HG03025 (cell line): Measurements from ENCODE around the gene CASP10.
"Not testable (repeated sequence)": the region's sequence is repeated elsewhere in the genome, so short reads cannot be mapped to it uniquely, and the experiment has no call there.

ENCODE experiments used
- ATAC-seq: cut with Tn5 transposase; IDR thresholded peaks from one replicate; pipeline ENCODE4 v1.9.1; 2021; ENCODE audit warnings: mild to moderate bottlenecking, moderate library complexity; ENCODE audit not compliant: unreplicated experiment, low FRiP score

The CASP10 gene, protein sequence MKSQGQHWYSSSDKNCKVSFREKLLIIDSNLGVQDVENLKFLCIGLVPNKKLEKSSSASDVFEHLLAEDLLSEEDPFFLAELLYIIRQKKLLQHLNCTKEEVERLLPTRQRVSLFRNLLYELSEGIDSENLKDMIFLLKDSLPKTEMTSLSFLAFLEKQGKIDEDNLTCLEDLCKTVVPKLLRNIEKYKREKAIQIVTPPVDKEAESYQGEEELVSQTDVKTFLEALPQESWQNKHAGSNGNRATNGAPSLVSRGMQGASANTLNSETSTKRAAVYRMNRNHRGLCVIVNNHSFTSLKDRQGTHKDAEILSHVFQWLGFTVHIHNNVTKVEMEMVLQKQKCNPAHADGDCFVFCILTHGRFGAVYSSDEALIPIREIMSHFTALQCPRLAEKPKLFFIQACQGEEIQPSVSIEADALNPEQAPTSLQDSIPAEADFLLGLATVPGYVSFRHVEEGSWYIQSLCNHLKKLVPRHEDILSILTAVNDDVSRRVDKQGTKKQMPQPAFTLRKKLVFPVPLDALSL

GRCh38 chr2:201182650-201183364 is at the start of gene CASP10:
Gene CASP10, plus strand, starts transcription at chr2:201183141. Its CDS starts 2,637 bp downstream, at chr2:201185778.
- peak; percentile 71 for ATAC-seq

DNA sequence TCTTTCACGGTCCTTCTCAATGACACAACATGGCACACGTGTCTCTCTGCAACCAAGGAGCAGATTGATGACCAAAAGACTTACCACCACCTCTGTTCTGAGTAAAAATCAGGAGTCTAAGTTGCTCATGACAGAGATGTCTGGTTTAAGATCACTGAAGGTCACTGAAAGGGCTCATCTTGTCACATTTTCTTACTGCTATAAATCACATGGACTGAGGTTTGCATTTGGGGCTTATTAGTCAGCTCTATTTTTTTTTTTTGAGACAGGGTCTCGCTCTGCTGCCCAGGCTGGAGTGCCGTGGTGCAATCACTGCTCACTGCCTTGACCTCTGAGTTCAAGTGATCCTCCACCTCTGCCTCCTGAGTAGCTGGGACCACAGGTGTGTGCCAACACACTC is 47.6 kb upstream of the CASP10 start:
- no peak for ATAC-seq

DNA sequence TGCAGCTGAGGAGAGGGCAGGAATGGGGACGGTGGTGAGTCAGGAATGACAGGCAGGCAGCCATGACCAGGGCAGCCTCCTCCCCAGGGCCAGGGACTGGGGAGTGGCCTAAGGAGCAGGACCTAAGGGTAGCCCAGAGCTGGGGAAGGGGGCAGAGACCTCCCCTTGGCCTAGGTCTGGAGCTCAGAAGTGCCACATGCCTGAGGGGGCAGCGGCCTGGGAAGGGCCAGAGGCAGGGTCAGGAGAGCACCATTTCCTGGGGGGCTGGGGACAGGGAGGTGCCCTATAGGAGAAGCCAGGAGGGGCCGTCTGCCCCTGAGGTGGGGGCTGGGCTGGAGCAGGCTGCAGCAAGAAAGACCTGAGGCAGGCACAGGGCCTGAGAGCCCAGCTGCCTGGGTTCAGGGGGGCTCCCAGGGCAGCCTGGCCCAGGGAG is 46.0 kb upstream of the CASP10 start:
- ATAC-seq: no peak

DNA sequence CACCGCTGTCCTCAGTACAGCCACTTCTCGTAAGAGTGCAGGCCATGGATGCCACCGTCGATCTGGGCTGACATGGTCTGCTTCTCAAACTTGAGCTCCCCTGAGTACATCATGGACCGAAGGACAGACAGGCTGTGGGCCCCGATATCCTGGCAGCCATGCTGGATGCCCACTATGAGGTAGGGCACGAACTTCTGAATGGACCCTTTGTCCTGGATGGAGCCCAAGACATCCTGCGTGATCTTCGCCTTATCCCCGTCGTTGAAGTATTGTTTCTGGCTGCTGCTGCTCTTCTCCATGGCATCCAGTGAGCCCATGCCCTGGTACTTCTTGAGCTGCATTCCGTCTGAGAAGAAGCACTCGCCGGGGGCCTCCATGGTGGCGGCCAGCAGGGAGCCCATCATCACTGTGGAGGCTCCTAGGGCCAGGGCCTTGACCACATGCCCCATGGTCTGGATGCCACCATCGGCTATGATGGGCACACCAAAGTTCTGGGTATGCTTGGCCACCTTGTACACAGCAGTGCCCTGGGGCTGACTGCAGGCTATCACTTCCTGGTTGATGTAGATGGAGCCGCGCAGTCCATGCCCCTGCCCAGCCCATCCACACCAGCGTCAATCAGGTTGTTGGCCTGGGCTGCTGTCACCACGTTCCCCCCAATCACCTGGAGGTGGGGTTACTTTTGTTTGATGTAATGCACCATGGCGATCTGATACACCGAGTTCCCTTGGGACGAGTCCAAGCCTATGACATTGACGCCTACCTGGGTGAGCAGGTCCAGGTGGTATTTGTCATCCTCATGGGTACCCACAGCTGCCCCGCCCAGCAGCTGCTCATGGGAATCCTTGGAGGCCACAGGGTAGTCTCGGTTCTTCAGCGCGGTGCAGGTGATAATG is 45.2 kb upstream of the CASP10 start:
- ATAC-seq: no peak

DNA sequence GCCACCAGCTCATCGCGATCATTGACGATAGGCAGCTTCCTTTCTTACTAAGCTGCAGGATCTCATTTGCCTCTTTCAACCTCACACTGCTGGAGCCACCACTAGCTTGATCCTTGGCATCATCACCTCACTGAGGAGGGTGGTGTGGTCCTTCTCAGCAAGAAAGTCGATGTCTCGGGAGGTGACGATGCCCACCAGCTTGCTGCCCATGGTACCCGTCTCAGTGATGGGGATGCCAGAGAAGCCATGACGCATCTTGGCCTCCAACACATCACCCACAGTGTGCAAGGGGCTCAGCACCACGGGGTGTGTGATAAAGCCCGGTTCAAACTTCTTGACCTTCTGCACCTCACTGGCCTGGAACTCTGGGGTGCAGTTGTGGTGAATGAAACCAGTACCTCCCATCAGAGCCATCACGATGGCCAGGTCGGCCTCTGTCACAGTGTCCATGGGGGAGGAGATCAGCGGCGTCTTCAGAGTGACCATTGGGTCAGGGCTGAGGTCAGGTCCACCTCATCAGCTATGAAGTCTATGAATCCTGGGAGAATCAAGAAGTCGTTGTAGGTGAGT is 44.5 kb upstream of the CASP10 start:
- ATAC-seq: no peak

DNA sequence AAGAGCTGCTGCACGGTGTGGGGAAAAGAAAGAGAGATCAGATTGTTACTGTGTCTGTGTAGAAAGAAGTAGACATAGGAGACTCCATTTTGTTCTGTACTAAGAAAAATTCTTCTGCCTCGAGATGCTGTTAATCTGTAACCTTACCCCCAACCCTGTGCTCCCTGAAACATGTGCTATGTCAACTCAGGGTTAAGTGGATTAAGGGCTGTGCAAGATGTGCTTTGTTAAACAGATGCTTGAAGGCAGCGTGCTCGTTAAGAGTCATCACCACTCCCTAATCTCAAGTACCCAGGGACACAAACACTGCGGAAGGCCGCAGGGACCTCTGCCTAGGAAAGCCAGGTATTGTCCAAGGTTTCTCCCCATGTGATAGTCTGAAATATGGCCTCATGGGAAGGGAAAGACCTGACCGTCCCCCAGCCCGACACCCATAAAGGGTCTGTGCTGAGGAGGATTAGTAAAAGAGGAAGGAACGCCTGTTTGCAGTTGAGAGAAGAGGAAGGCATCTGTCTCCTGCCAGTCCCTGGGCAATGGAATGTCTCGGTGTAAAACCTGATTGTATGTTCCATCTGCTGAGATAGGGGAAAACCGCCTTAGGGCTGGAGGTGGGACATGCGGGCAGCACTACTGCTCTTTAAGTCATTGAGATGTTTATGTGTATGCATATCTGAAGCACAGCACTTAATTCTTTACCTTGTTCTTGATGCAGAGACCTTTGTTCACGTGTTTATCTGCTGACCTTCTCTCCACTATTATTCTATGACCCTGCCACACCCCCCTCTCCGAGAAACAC is 43.8 kb upstream of the CASP10 start:
- ATAC-seq: not testable (repeated sequence)

DNA sequence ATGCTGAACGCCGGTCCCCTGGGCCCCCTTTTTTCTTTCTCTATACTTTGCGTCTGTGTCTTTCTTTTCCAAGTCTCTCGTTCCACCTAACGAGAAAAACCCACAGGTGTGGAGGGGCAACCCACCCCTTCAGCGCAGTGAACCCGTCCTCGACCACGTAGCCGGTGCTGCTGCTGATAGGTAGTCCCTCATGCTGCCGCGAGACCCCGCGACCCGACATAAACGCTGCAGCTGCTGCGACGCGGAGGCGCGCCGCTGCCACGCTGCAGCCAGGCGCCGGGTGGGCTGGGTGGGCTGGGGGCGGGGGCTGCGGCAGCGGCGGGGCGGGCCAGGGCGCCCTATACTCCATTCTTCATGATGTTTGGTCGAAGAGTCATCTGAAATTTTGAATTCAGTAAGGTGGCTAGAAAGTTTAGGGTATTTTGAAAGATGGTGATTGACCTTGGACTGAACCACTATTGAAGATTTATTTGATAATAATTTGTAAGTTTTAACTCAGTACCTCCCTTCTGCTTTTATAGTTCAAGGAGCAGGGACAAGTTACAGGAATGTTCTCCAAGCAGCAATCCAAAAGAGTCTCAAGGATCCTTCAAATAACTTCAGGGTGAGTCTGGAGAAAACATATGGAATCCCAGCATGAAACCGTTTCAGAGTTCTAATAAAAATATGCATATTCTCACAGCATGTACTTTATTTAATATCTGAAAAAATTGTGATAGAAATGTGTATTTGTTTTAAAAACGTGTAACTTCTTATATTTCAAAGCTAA is 42.9 kb upstream of the CASP10 start:
- ATAC-seq: no peak

GRCh38 chr2:201144101-201145051 is 38.6 kb upstream of the CASP10 start:
- ATAC-seq: no peak

GRCh38 chr2:201148434-201148990 is 34.4 kb upstream of the CASP10 start:
- no peak for ATAC-seq

- ATAC-seq: no peak
Measured at GRCh38 chr2:201149064-201149820, 33.7 kb upstream of the CASP10 start.

DNA sequence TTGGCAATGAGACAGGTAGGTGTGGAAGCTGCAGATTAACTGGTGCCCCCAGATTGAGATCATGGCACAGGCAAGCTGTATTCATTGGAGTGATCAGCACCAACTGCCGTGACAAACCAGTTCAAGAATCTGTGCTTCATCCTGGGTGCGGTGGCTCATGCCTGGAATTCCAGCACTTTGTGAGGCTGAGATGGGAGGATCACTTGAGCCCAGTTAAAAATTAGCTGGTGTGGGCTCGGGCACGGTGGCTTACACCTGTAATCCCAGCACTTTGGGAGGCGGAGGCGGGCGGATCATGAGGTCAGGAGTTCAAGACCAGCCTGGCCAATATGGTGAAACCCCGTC is 33.1 kb upstream of the CASP10 start:
- ATAC-seq: not testable (repeated sequence)

GRCh38 chr2:201150454-201151020 is 32.4 kb upstream of the CASP10 start:
- no peak for ATAC-seq

- peak; percentile 49 for ATAC-seq
Measured at GRCh38 chr2:201151127-201151981, 31.6 kb upstream of the CASP10 start.

- ATAC-seq: no peak
Measured at GRCh38 chr2:201152517-201152916, 30.4 kb upstream of the CASP10 start.

DNA sequence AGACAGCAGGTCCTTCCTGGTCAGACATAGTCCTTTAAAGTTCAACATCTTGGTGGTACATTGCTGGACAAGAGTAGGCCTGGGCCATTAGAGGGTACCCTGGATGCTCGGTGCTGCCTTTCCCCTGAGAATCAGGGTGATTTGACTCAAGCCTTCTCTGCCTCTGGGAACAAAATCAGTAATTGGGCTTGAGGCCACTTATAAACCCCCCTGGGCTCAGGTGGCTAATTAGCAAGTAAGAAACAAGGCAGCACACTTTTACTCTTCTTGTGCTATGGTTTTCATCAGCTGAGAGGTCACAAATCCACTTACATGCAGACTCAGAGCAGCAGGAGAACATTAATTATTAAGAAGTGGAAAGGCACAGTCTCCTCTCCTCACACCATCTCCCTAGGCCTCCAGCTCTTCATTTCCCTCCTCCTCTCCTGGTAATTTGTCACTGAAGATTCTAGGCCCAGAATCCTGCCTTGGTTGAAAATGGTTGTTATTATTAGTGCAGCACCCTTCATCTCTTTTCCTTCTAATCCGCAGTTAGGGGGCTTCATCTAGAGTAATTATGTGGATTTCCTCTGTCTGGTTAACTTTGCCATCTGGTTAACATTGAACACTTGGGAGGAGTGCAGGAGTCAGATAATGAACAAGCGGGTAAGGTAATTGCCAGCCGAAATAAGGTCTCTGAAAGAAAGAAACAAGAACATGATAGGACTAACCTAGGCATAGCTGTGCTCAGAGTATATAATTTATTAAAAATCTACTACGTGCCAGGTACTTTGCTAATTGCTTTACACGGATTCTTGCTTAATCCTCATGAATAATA is 29.7 kb upstream of the CASP10 start:
- ATAC-seq: no peak
